NCI-H446 treated with DMSO at 0.1 percent for 48 hours (cell line): Measurements from ENCODE around the gene FIBP.
"Not testable (repeated sequence)": the region's sequence is repeated elsewhere in the genome, so short reads cannot be mapped to it uniquely, and the experiment has no call there.

Source experiments
- DNase-seq: peaks from one replicate; lab custom pipeline; 2025; lab: John Stamatoyannopoulos, UW

Gene FIBP

GRCh38 chr11:65859095-65859811 lies 29.0 kb downstream of the FIBP start:
- peak; percentile 99 for DNase-seq

- no peak for DNase-seq
Measured at GRCh38 chr11:65858681-65859087, 29.6 kb downstream of the FIBP start.

GRCh38 chr11:65857853-65858680 lies 30.2 kb downstream of the FIBP start, which contains the start of gene CFL1:
CFL1 (minus strand) TSS chr11:65858180; CDS start chr11:65858099, 81 bp downstream.
- DNase-seq = peak; percentile 98

- DNase-seq = no peak
Measured at GRCh38 chr11:65857500-65857852, 30.8 kb downstream of the FIBP start.

GRCh38 chr11:65856689-65857499 lies 31.4 kb downstream of the FIBP start:
- peak; percentile 42 for DNase-seq

- no peak for DNase-seq
Measured at GRCh38 chr11:65855927-65856363, 32.3 kb downstream of the FIBP start.

- no peak for DNase-seq
Measured at GRCh38 chr11:65854852-65855837, 33.1 kb downstream of the FIBP start.

- DNase-seq = no peak
Measured at GRCh38 chr11:65854161-65854592, 34.1 kb downstream of the FIBP start.

GRCh38 chr11:65853246-65853979 lies 34.9 kb downstream of the FIBP start:
- DNase-seq = no peak

GRCh38 chr11:65852508-65853245 lies 35.6 kb downstream of the FIBP start:
- no peak for DNase-seq

GRCh38 chr11:65851811-65852507 lies 36.3 kb downstream of the FIBP start:
- DNase-seq = no peak

GRCh38 chr11:65851083-65851579 lies 37.1 kb downstream of the FIBP start:
- DNase-seq = no peak

GRCh38 chr11:65850217-65851082 lies 37.8 kb downstream of the FIBP start:
- DNase-seq = no peak

GRCh38 chr11:65849771-65850216 lies 38.5 kb downstream of the FIBP start:
- no peak for DNase-seq

- DNase-seq = no peak
Measured at GRCh38 chr11:65849366-65849765, 38.9 kb downstream of the FIBP start.

- not testable (repeated sequence) for DNase-seq
Measured at GRCh38 chr11:65848693-65849092, 39.6 kb downstream of the FIBP start.

- DNase-seq = no peak
Measured at GRCh38 chr11:65847746-65848145, 40.5 kb downstream of the FIBP start.
